Body of pancreas (tissue), 4 donors: ENCODE data around the gene PCOLCE2.

Source experiments
- CTCF ChIP-seq, 7 experiments: fragments of 450-650 bp in 4 of 7; fragments of 200-600 bp in 3 of 7; sonication (generic) in 3 of 7; IDR thresholded peaks; one replicate each; pipeline ENCODE4 v1.5.1; 2016 to 2019; ENCODE audit warnings: antibody characterized with exemption in 7 of 7
- POLR2A ChIP-seq, 3 donors: fragments of 450-650 bp; IDR thresholded peaks; one replicate each; pipeline ENCODE4 v1.6.1; 2016; ENCODE audit warnings: antibody characterized with exemption in 3 of 3, mild to moderate bottlenecking in 2 of 3

GRCh38 chr3:142888481-142889211 lies at the start of gene PCOLCE2:
- peak in 1 of 7 experiments; percentile 4 for TF ChIP-seq CTCF (IDR thresholded peaks at IDR 0.05)
- no peak for TF ChIP-seq POLR2A (IDR thresholded peaks at IDR 0.05)
